ENCODE measurements around the gene CRYBG3.

- TF ChIP-seq, protein P1, sequence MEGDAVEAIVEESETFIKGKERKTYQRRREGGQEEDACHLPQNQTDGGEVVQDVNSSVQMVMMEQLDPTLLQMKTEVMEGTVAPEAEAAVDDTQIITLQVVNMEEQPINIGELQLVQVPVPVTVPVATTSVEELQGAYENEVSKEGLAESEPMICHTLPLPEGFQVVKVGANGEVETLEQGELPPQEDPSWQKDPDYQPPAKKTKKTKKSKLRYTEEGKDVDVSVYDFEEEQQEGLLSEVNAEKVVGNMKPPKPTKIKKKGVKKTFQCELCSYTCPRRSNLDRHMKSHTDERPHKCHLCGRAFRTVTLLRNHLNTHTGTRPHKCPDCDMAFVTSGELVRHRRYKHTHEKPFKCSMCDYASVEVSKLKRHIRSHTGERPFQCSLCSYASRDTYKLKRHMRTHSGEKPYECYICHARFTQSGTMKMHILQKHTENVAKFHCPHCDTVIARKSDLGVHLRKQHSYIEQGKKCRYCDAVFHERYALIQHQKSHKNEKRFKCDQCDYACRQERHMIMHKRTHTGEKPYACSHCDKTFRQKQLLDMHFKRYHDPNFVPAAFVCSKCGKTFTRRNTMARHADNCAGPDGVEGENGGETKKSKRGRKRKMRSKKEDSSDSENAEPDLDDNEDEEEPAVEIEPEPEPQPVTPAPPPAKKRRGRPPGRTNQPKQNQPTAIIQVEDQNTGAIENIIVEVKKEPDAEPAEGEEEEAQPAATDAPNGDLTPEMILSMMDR (conservative IDR thresholded peaks at IDR 0.05) = no peak
- TF ChIP-seq ZFX (IDR thresholded peaks at IDR 0.05) = no peak
These were observed 42.0 kb downstream of the CRYBG3 start for GRCh38 chr3:97863775-97864174.

All from C4-2B (cell line).